ENCODE measurements around the gene AGAP5. TPM values are rescaled to one million over a fixed set of nuclear protein-coding genes. Genes with fewer than 3 reads are reported as not detected.

AGAP5 gene
- total and polyA plus RNA-seq, 2 of the 13 experiments (the other 11 are each of a cell fraction or from before 2014, with no cell fraction given), result 5.3 to 7.9 TPM

DNA sequence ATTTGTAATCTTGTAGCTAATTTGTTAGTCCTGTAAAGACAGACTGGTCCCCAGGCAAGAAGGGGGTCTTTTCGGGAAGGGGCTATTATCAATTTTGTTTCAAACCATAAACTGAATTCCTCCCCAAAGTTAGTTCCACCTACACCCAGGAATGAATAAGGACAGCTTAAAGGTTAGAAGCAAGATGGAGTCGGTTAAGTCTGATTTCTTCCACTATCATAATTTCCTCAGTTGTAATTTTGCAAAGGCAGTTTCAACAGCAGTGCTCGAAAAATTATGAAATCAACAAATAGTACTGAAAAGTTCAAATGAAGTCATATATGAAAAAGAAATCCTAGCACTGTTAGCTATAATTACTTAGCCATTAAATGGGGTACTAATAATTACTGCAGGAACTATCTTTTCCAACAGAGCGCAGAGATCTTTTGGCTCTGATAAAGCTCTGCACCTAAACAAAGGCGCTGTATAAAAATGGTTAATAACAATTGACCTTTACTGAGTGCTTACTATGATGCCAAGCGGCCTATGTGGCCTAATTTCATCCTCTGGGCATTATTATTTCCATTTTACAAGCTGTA lies 45.5 kb upstream of the AGAP5 start:
- ChIA-PET CTCF (ENCODE audit: low intra/inter-chr PET ratio, low total read pairs) (no interaction called here), POLR2A (interaction anchor here (0.6 to 5.4 kb wide), 10 partner anchors 13 to 330 kb away, joined by 3 to 85 read pairs (median 6); partner anchors contain the start of genes CHCHD1 and PPP3CB)
- 31% methylated on average over 6 of the region's 6 CpGs for WGBS (ENCODE audit: low lambda C conversion rate)
- Histone ChIP-seq H3K9me3 (ENCODE audit: low read length) (no peaks in the 10 kb centered on the region), H4K20me1 (ENCODE audit: insufficient read depth, low read length) (no peaks in the 10 kb centered on the region), H3K4me3 (replicated peaks in 1 of 3; ENCODE audit: insufficient read depth in 1 of 3, low read depth in 2 of 3, low read length in 3 of 3) (peak overlapping the region; percentile 79 to 99 (median 98)), H3K36me3 (replicated peaks in 1 of 2; ENCODE audit: control insufficient read depth in 1 of 2, insufficient read depth in 2 of 2, low read length in 2 of 2) (peaks cover 1 to 14% of the 10 kb centered on the region in 2 experiments; a peak in 2 of 5 replicates), H3K27ac (ENCODE audit: extremely low read length, insufficient read depth, low read length) (peak overlapping the region; percentile 92), H2AFZ (ENCODE audit: low read length) (no peak overlapping the region), H3K4me1 (ENCODE audit: insufficient read depth, low read length) (peaks cover 35% of the 10 kb centered on the region), H3K9ac (ENCODE audit: insufficient read depth, low read depth, low read length) (peak overlapping the region; percentile 96), H3K27me3 (ENCODE audit: control insufficient read depth in 1 of 2, insufficient read depth in 2 of 2, low read length in 2 of 2) (no peaks in the 10 kb centered on the region; a peak in 1 of 5 replicates), H3K79me2 (ENCODE audit: insufficient read depth, low read length) (peaks cover 40% of the 10 kb centered on the region), H3K4me2 (ENCODE audit: low read depth, low read length) (peak overlapping the region; percentile 72)
- TSS peak; percentile 97 for BruUV-seq (replicated peaks)
- intact Hi-C loops (cut with micrococcal nuclease; ENCODE audit: unreplicated experiment), result no loop called here
- ATAC-seq (no peak), DNase-seq (ENCODE audit: low spot score) (no peak), FAIRE-seq (no peak)
- in situ Hi-C loops (cut with HindIII; ENCODE audit: extremely low pct_ligation_motif_present, low pct_unique_long_range_greater_than_20kb), result no loop called here
- no peak for TF ChIP-seq SRF (IDR thresholded peaks at IDR 0.05; ENCODE audit: low read depth, low read length)
- TF ChIP-seq ZNF616 (CRISPR knock-in tag; IDR thresholded peaks at IDR 0.05; ENCODE audit: low read depth), result no peak
- TF ChIP-seq, protein P1, sequence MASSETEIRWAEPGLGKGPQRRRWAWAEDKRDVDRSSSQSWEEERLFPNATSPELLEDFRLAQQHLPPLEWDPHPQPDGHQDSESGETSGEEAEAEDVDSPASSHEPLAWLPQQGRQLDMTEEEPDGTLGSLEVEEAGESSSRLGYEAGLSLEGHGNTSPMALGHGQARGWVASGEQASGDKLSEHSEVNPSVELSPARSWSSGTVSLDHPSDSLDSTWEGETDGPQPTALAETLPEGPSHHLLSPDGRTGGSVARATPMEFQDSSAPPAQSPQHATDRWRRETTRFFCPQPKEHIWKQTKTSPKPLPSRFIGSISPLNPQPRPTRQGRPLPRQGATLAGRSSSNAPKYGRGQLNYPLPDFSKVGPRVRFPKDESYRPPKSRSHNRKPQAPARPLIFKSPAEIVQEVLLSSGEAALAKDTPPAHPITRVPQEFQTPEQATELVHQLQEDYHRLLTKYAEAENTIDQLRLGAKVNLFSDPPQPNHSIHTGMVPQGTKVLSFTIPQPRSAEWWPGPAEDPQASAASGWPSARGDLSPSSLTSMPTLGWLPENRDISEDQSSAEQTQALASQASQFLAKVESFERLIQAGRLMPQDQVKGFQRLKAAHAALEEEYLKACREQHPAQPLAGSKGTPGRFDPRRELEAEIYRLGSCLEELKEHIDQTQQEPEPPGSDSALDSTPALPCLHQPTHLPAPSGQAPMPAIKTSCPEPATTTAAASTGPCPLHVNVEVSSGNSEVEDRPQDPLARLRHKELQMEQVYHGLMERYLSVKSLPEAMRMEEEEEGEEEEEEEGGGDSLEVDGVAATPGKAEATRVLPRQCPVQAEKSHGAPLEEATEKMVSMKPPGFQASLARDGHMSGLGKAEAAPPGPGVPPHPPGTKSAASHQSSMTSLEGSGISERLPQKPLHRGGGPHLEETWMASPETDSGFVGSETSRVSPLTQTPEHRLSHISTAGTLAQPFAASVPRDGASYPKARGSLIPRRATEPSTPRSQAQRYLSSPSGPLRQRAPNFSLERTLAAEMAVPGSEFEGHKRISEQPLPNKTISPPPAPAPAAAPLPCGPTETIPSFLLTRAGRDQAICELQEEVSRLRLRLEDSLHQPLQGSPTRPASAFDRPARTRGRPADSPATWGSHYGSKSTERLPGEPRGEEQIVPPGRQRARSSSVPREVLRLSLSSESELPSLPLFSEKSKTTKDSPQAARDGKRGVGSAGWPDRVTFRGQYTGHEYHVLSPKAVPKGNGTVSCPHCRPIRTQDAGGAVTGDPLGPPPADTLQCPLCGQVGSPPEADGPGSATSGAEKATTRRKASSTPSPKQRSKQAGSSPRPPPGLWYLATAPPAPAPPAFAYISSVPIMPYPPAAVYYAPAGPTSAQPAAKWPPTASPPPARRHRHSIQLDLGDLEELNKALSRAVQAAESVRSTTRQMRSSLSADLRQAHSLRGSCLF (CRISPR knock-in tag; IDR thresholded peaks at IDR 0.05; ENCODE audit: borderline replicate concordance), result no peak
- TF ChIP-seq, protein P2, sequence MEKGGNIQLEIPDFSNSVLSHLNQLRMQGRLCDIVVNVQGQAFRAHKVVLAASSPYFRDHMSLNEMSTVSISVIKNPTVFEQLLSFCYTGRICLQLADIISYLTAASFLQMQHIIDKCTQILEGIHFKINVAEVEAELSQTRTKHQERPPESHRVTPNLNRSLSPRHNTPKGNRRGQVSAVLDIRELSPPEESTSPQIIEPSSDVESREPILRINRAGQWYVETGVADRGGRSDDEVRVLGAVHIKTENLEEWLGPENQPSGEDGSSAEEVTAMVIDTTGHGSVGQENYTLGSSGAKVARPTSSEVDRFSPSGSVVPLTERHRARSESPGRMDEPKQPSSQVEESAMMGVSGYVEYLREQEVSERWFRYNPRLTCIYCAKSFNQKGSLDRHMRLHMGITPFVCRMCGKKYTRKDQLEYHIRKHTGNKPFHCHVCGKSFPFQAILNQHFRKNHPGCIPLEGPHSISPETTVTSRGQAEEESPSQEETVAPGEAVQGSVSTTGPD (CRISPR knock-in tag; IDR thresholded peaks at IDR 0.05), result no peak
- no peak for TF ChIP-seq CENPX (CRISPR knock-in tag; IDR thresholded peaks at IDR 0.05)
- no peak for TF ChIP-seq ZNF44 (CRISPR knock-in tag; IDR thresholded peaks at IDR 0.05)
- TF ChIP-seq MED13 (CRISPR knock-in tag; IDR thresholded peaks at IDR 0.05), result no peak
- no peak for TF ChIP-seq ZNF550 (CRISPR knock-in tag; IDR thresholded peaks at IDR 0.05; ENCODE audit: borderline replicate concordance)
- TF ChIP-seq, protein P3, sequence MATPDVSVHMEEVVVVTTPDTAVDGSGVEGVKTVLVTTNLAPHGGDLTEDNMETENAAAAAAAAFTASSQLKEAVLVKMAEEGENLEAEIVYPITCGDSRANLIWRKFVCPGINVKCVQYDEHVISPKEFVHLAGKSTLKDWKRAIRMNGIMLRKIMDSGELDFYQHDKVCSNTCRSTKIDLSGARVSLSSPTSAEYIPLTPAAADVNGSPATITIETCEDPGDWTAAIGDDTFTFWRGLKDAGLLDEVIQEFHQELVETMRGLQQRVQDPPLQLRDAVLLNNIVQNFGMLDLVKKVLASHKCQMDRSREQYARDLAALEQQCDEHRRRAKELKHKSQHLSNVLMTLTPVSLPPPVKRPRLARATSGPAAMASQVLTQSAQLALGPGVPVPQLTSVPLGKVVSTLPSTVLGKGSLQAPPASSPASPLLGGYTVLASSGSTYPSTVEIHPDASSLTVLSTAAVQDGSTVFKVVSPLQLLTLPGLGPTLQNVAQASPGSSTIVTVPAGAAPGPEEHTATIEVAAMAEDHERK (CRISPR knock-in tag; IDR thresholded peaks at IDR 0.05; ENCODE audit: low read depth), result no peak
- peak; percentile 22; the same call in 1 of the 2 replicates for TF ChIP-seq ZNF775 (CRISPR knock-in tag; IDR thresholded peaks at IDR 0.05; ENCODE audit: borderline replicate concordance)
- 0 out of 2 replicates have a peak, but pooled peaks have one; percentile 3 for TF ChIP-seq ZNF383 (CRISPR knock-in tag; IDR thresholded peaks at IDR 0.05; ENCODE audit: borderline replicate concordance)
- TF ChIP-seq SALL1 (CRISPR knock-in tag; IDR thresholded peaks at IDR 0.05), result no peak
- TF ChIP-seq, protein P4, sequence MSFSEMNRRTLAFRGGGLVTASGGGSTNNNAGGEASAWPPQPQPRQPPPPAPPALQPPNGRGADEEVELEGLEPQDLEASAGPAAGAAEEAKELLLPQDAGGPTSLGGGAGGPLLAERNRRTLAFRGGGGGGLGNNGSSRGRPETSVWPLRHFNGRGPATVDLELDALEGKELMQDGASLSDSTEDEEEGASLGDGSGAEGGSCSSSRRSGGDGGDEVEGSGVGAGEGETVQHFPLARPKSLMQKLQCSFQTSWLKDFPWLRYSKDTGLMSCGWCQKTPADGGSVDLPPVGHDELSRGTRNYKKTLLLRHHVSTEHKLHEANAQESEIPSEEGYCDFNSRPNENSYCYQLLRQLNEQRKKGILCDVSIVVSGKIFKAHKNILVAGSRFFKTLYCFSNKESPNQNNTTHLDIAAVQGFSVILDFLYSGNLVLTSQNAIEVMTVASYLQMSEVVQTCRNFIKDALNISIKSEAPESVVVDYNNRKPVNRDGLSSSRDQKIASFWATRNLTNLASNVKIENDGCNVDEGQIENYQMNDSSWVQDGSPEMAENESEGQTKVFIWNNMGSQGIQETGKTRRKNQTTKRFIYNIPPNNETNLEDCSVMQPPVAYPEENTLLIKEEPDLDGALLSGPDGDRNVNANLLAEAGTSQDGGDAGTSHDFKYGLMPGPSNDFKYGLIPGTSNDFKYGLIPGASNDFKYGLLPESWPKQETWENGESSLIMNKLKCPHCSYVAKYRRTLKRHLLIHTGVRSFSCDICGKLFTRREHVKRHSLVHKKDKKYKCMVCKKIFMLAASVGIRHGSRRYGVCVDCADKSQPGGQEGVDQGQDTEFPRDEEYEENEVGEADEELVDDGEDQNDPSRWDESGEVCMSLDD (CRISPR knock-in tag; IDR thresholded peaks at IDR 0.05; ENCODE audit: borderline replicate concordance), result no peak

All from HepG2 (cell line).